Measurements from ENCODE around the gene FGD4. TPM values are rescaled to one million over a fixed set of nuclear protein-coding genes. Genes with fewer than 3 reads are reported as not detected.

FGD4 gene
- total RNA-seq, 6 donors from 2014 or later = 44.0 to 78.6 (median 55.5) TPM

GRCh38 chr12:32489070-32489469 lies 89.7 kb downstream of the FGD4 start:
- TF ChIP-seq POLR2A (IDR thresholded peaks at IDR 0.05) (no peak), CTCF (IDR thresholded peaks at IDR 0.05) (no peak), EP300 (IDR thresholded peaks at IDR 0.05) (no peak), POLR2AphosphoS5 (IDR thresholded peaks at IDR 0.05) (no peak)
- H3K27ac ChIP-seq = peak overlapping the region in 1 of 4 donors; percentile 7
- 50 to 83% methylated on average over 2 of the region's 2 CpGs for WGBS, 2 donors
- H3K36me3 ChIP-seq = no peaks in the 10 kb centered on the region
- H3K4me3 ChIP-seq = peak overlapping the region in 1 of 4 donors; percentile 2
- H3K9me3 ChIP-seq = no peaks in the 10 kb centered on the region
- no peak for ATAC-seq (ENCODE audit: low FRiP score in 2 of 2)
- no peaks in the 10 kb centered on the region for H3K27me3 ChIP-seq
- no peak for DNase-seq
- peaks cover 0 to 5% (median 2%) of the 10 kb centered on the region in 4 donors for H3K4me1 ChIP-seq

GRCh38 chr12:32490801-32491200 lies 91.4 kb downstream of the FGD4 start:
- ATAC-seq (ENCODE audit: low FRiP score in 2 of 2) (no peak), DNase-seq (no peak)
- Histone ChIP-seq H3K36me3 (no peaks in the 10 kb centered on the region), H3K27ac (no peak overlapping the region), H3K9me3 (no peaks in the 10 kb centered on the region), H3K4me1 (peaks cover 4 to 10% (median 7%) of the 10 kb centered on the region in 4 donors), H3K27me3 (no peaks in the 10 kb centered on the region), H3K4me3 (no peak overlapping the region)
- TF ChIP-seq EP300 (IDR thresholded peaks at IDR 0.05) (no peak), POLR2AphosphoS5 (IDR thresholded peaks at IDR 0.05) (no peak), POLR2A (IDR thresholded peaks at IDR 0.05) (no peak), CTCF (IDR thresholded peaks at IDR 0.05) (no peak)
- WGBS, 2 donors = 94 to 98% methylated on average over 2 of the region's 2 CpGs

- WGBS, 2 donors = 73 to 76% methylated on average over 4 of the region's 4 CpGs
- H3K4me3 ChIP-seq = no peak overlapping the region
- H3K4me1 ChIP-seq = peaks cover 8 to 15% (median 10%) of the 10 kb centered on the region in 4 donors
- no peaks in the 10 kb centered on the region for H3K27me3 ChIP-seq
- no peak overlapping the region for H3K27ac ChIP-seq
- no peaks in the 10 kb centered on the region for H3K36me3 ChIP-seq
- TF ChIP-seq POLR2A (IDR thresholded peaks at IDR 0.05) (no peak), EP300 (IDR thresholded peaks at IDR 0.05) (no peak), CTCF (IDR thresholded peaks at IDR 0.05) (no peak), POLR2AphosphoS5 (IDR thresholded peaks at IDR 0.05) (no peak)
- no peaks in the 10 kb centered on the region for H3K9me3 ChIP-seq
- DNase-seq (no peak), ATAC-seq (ENCODE audit: low FRiP score in 2 of 2) (no peak)
Measured at GRCh38 chr12:32493282-32493681, 93.9 kb downstream of the FGD4 start.

GRCh38 chr12:32494656-32495055 lies 95.3 kb downstream of the FGD4 start:
- Histone ChIP-seq H3K9me3 (no peaks in the 10 kb centered on the region), H3K27ac (peak overlapping the region in 2 of 4 donors; percentile 5 to 36), H3K4me3 (no peak overlapping the region), H3K27me3 (no peaks in the 10 kb centered on the region), H3K36me3 (no peaks in the 10 kb centered on the region), H3K4me1 (peaks cover 8 to 15% (median 11%) of the 10 kb centered on the region in 4 donors)
- ATAC-seq (ENCODE audit: low FRiP score in 2 of 2) (no peak), DNase-seq (no peak)
- no peak for TF ChIP-seq EP300 (IDR thresholded peaks at IDR 0.05)
- no peak for TF ChIP-seq POLR2A (IDR thresholded peaks at IDR 0.05)
- TF ChIP-seq CTCF (IDR thresholded peaks at IDR 0.05) = no peak
- no peak for TF ChIP-seq POLR2AphosphoS5 (IDR thresholded peaks at IDR 0.05)

- no peak for TF ChIP-seq POLR2A (IDR thresholded peaks at IDR 0.05)
- TF ChIP-seq POLR2AphosphoS5 (IDR thresholded peaks at IDR 0.05) = no peak
- TF ChIP-seq CTCF (IDR thresholded peaks at IDR 0.05) = no peak
- no peak for TF ChIP-seq EP300 (IDR thresholded peaks at IDR 0.05)
Measured at GRCh38 chr12:32496946-32497345, 97.6 kb downstream of the FGD4 start.

More at GRCh38 chr12:32496946-32497345, 97.6 kb downstream of the FGD4 start:
- ATAC-seq (ENCODE audit: low FRiP score in 2 of 2) (no peak), DNase-seq (no peak)
- Histone ChIP-seq H3K9me3 (no peaks in the 10 kb centered on the region), H3K4me3 (no peak overlapping the region), H3K36me3 (no peaks in the 10 kb centered on the region), H3K27me3 (no peaks in the 10 kb centered on the region), H3K27ac (no peak overlapping the region), H3K4me1 (peaks cover 13 to 22% (median 17%) of the 10 kb centered on the region in 4 donors)
